B cell (primary cell): ENCODE results near the gene ARHGAP28. TPM values are rescaled to one million over a fixed set of nuclear protein-coding genes. Genes with fewer than 3 reads are reported as not detected.

Experiments
- ATAC-seq: fragments of 200-7000 bp; cut with Tn5 transposase; one replicate; pipeline ENCODE4 v1.10.0; 2021; ENCODE audit warnings: low read depth, mild to moderate bottlenecking, moderate number of reproducible peaks, moderate library complexity
- CTCF ChIA-PET: fragments of 350-600 bp; sonication (Branson Sonifier 250); formaldehyde crosslinking; loops from one replicate; lab custom pipeline; 2021; ENCODE audit warnings: antibody characterized with exemption, inconsistent platforms; lab: Charles Lee
- POLR2A ChIA-PET: fragments of 350-600 bp; sonication (Branson Sonifier 250); formaldehyde crosslinking; loops from one replicate; lab custom pipeline; 2021; ENCODE audit warnings: antibody characterized with exemption; lab: Charles Lee
- DNase-seq: peaks from one replicate; pipeline ENCODE4 v3.0.0; 2013
- H2AFZ ChIP-seq: 2 replicates; pipeline ENCODE4 v1.6.1; 2012; ENCODE audit warnings: mild to moderate bottlenecking, low read depth, low read length; ENCODE audit not compliant: insufficient read depth, poor library complexity, severe bottlenecking
- H3K27ac ChIP-seq, 2 donors: 1 replicate in 1 of 2; 2 replicates in 1 of 2; pipeline ENCODE4 v1.5.1; 2012 to 2013; ENCODE audit warnings: low read length in 2 of 2, mild to moderate bottlenecking in 2 of 2, moderate library complexity in 1 of 2
- H3K27me3 ChIP-seq, 4 experiments: fragments of 200-600 bp in 1 of 4; sonication (generic) in 1 of 4; replicated peaks in 1 of 4; 1 replicate in 2 of 4; 2 replicates in 2 of 4; pipeline versions ENCODE4 v1.6.1 to v1.7.0; 2013 to 2016; ENCODE audit warnings: low read length in 3 of 4, mild to moderate bottlenecking in 2 of 4, mixed read lengths in 1 of 4, moderate library complexity in 1 of 4; ENCODE audit not compliant: insufficient read depth in 4 of 4, control insufficient read depth in 3 of 4; ENCODE audit errors: control extremely low read depth in 1 of 4
- H3K36me3 ChIP-seq, 2 experiments: replicated peaks in 1 of 2; 1 replicate in 1 of 2; 2 replicates in 1 of 2; pipeline versions ENCODE4 v1.6.1 to v1.7.1; 2013; ENCODE audit warnings: low read length in 1 of 2; ENCODE audit not compliant: insufficient read depth in 2 of 2, control insufficient read depth in 1 of 2; ENCODE audit errors: control extremely low read depth in 1 of 2, extremely low read depth in 1 of 2
- H3K4me1 ChIP-seq, 2 donors: fragments of 200-600 bp in 1 of 2; sonication (generic) in 1 of 2; 1 replicate in 1 of 2; 2 replicates in 1 of 2; pipeline versions ENCODE4 v1.5.1 to v1.6.1; 2013 to 2017; ENCODE audit warnings: low read length in 2 of 2; ENCODE audit not compliant: control insufficient read depth in 2 of 2, insufficient read depth in 2 of 2
- H3K4me2 ChIP-seq: replicated peaks from 2 replicates; pipeline ENCODE3; 2012; ENCODE audit warnings: mild to moderate bottlenecking, low read depth, low read length; ENCODE audit not compliant: poor library complexity, severe bottlenecking
- H3K4me3 ChIP-seq, 5 experiments: fragments of 200-600 bp in 1 of 5; sonication (generic) in 1 of 5; 1 replicate in 3 of 5; 2 replicates in 2 of 5; pipeline versions ENCODE4 v1.5.1 to v1.7.0; 2011 to 2016; ENCODE audit warnings: low read length in 4 of 5, mild to moderate bottlenecking in 4 of 5, low read depth in 2 of 5, control low read depth in 1 of 5, moderate library complexity in 1 of 5; ENCODE audit not compliant: insufficient read depth in 1 of 5; ENCODE audit errors: control extremely low read depth in 1 of 5, extremely low read depth in 1 of 5
- H3K79me2 ChIP-seq: fragments of 200-600 bp; sonication (generic); one replicate; pipeline ENCODE4 v1.6.0; 2016; ENCODE audit warnings: low read length; ENCODE audit not compliant: control insufficient read depth, insufficient read depth
- H3K9ac ChIP-seq: fragments of 200-600 bp; sonication (generic); 2 replicates; pipeline ENCODE4 v1.6.1; 2017; ENCODE audit warnings: mild to moderate bottlenecking, low read length, moderate library complexity
- H3K9me3 ChIP-seq, 3 donors: one replicate each; pipeline versions ENCODE4 v1.6.1 to v1.7.1; 2013; ENCODE audit warnings: low read length in 2 of 3; ENCODE audit not compliant: control insufficient read depth in 2 of 3, insufficient read depth in 1 of 3; ENCODE audit errors: control extremely low read depth in 1 of 3
- H4K20me1 ChIP-seq: 2 replicates; pipeline ENCODE4 v1.6.0; 2012; ENCODE audit warnings: mild to moderate bottlenecking, low read length; ENCODE audit not compliant: insufficient read depth, control insufficient read depth, poor library complexity, severe bottlenecking
- H3K27ac Mint-ChIP-seq: one replicate; pipeline ENCODE4 v1.8.0; 2021; ENCODE audit warnings: mixed read lengths
- H3K27me3 Mint-ChIP-seq: one replicate; pipeline ENCODE4 v1.8.0; 2021; ENCODE audit warnings: mixed read lengths
- H3K4me1 Mint-ChIP-seq: one replicate; pipeline ENCODE4 v1.8.0; 2021; ENCODE audit warnings: mixed read lengths
- H3K4me3 Mint-ChIP-seq: one replicate; pipeline ENCODE4 v1.8.0; 2021; ENCODE audit warnings: mixed read lengths
- H3K9me3 Mint-ChIP-seq: one replicate; pipeline ENCODE4 v1.8.0; 2022; ENCODE audit warnings: mixed read lengths; ENCODE audit not compliant: insufficient read depth
- CTCF ChIP-seq: fragments of 200-600 bp; IDR thresholded peaks from one replicate; pipeline ENCODE4 v1.8.0; 2022; ENCODE audit warnings: antibody characterized with exemption, mild to moderate bottlenecking
- EZH2 ChIP-seq: IDR thresholded peaks from 2 replicates; pipeline ENCODE4 v1.6.1; 2012; ENCODE audit warnings: borderline replicate concordance, low read depth, mild to moderate bottlenecking, moderate library complexity, low read length; ENCODE audit not compliant: insufficient read depth, poor library complexity, severe bottlenecking
- WGBS: methylation state at CpG from one replicate; pipeline ENCODE4 v1.1.5; 2013; ENCODE audit warnings: missing lambda C conversion rate; ENCODE audit not compliant: insufficient coverage; 5-methylcytosine and 5-hydroxymethylcytosine counted together
- intact Hi-C: fragments of 100-400 bp; cut with micrococcal nuclease; formaldehyde crosslinking; loops from one replicate; pipeline ENCODE4 v1.10.0; 2022
- polyA plus RNA-seq: library from polyadenylated mRNA; depleted of rRNA; stranded (reverse); fragments of >200 nt; gene quantifications from 2 replicates; pipeline ENCODE4 v1.2.3, GENCODE V29; 2012
- total RNA-seq, 2 donors: library from RNA; stranded (reverse); fragments of 120-200 nt in 1 of 2; gene quantifications; 1 replicate in 1 of 2; 2 replicates in 1 of 2; pipeline versions ENCODE4 v1.2.3 to v1.2.4, GENCODE V29; 2013 to 2022

ARHGAP28 gene
- total and polyA plus RNA-seq, 2 donors (not counting 1 experiment from before 2014, with no cell fraction given): not detected

GRCh38 chr18:6871566-6871965, 142.1 kb downstream of the ARHGAP28 start:
- H3K4me3 Mint-ChIP-seq: no peak overlapping the region
- POLR2A ChIA-PET: no interaction called here
- Histone ChIP-seq H3K27ac (no peak overlapping the region), H3K4me3 (no peak overlapping the region), H3K36me3 (no peaks in the 10 kb centered on the region), H3K4me2 (no peak overlapping the region), H2AFZ (no peak overlapping the region), H3K4me1 (no peaks in the 10 kb centered on the region), H4K20me1 (no peaks in the 10 kb centered on the region), H3K79me2 (no peaks in the 10 kb centered on the region), H3K27me3 (no peaks in the 10 kb centered on the region), H3K9ac (no peak overlapping the region), H3K9me3 (no peaks in the 10 kb centered on the region)
- no peak overlapping the region for H3K27ac Mint-ChIP-seq
- ATAC-seq (no peak), DNase-seq (no peak)
- no peaks in the 10 kb centered on the region for H3K27me3 Mint-ChIP-seq
- intact Hi-C loops: no loop called here
- no peaks in the 10 kb centered on the region for H3K4me1 Mint-ChIP-seq
- 89% methylated on average over 3 of the region's 6 CpGs for WGBS
- TF ChIP-seq CTCF (no peak), EZH2 (no peak)
- H3K9me3 Mint-ChIP-seq: no peaks in the 10 kb centered on the region
- CTCF ChIA-PET: no interaction called here

- intact Hi-C loops: no loop called here
- TF ChIP-seq EZH2: no peak
- no peak for TF ChIP-seq CTCF
- no peaks in the 10 kb centered on the region for H4K20me1 ChIP-seq
- ChIA-PET CTCF (no interaction called here), POLR2A (no interaction called here)
- no peak overlapping the region for H3K27ac ChIP-seq
- 88% methylated on average over 1 of the region's 6 CpGs for WGBS
- H3K9me3 ChIP-seq: peaks cover 0 to 4% (median 0%) of the 10 kb centered on the region in 3 donors
- DNase-seq (no peak), ATAC-seq (no peak)
- H3K4me1 ChIP-seq: no peaks in the 10 kb centered on the region
- H3K4me1 Mint-ChIP-seq: no peaks in the 10 kb centered on the region
- H3K79me2 ChIP-seq: no peaks in the 10 kb centered on the region
- H2AFZ ChIP-seq: no peak overlapping the region
- H3K9me3 Mint-ChIP-seq: no peaks in the 10 kb centered on the region
- H3K4me3 ChIP-seq: no peak overlapping the region
- no peaks in the 10 kb centered on the region for H3K27me3 ChIP-seq
- no peaks in the 10 kb centered on the region for H3K36me3 ChIP-seq
- no peaks in the 10 kb centered on the region for H3K27me3 Mint-ChIP-seq
- H3K4me3 Mint-ChIP-seq: no peak overlapping the region
- H3K9ac ChIP-seq: no peak overlapping the region
- H3K27ac Mint-ChIP-seq: no peak overlapping the region
- H3K4me2 ChIP-seq: no peak overlapping the region
Observed at GRCh38 chr18:6873040-6873751, 143.7 kb downstream of the ARHGAP28 start.
